A549 (cell line): Measurements from ENCODE around the gene RPLP1.

Experiments used
- CHD4 ChIP-seq: fragments of 200-600 bp; sonication (generic); IDR thresholded peaks from 2 replicates; pipeline ENCODE4 v1.6.1; 2016; ENCODE audit warnings: antibody characterized with exemption, mild to moderate bottlenecking, borderline replicate concordance
- CTCF ChIP-seq: fragments of >200 bp; sonication (Bioruptor Twin); formaldehyde crosslinking; IDR thresholded peaks from 3 replicates; pipeline ENCODE4 v1.5.1; 2016
- KDM1A ChIP-seq: fragments of 200-600 bp; sonication (generic); IDR thresholded peaks from 2 replicates; pipeline ENCODE4 v1.6.1; 2016; ENCODE audit warnings: low read depth, mild to moderate bottlenecking
- MYC ChIP-seq: IDR thresholded peaks from 2 replicates; pipeline ENCODE4 v1.6.1; 2012; ENCODE audit warnings: mild to moderate bottlenecking, inconsistent platforms, low read length, improper control_type of control experiment, borderline replicate concordance
- POLR2AphosphoS2 ChIP-seq: conservative IDR thresholded peaks from 2 replicates; pipeline ENCODE4 v1.6.1; 2012; ENCODE audit warnings: low read length, improper control_type of control experiment, inconsistent platforms

- TF ChIP-seq CTCF: no peak
- TF ChIP-seq MYC: no peak
- TF ChIP-seq KDM1A: no peak
- TF ChIP-seq CHD4: no peak
- no peak for TF ChIP-seq POLR2AphosphoS2
Measured at GRCh38 chr15:69408841-69409240, 43.8 kb upstream of the RPLP1 start.
